Liver (tissue), 9 donors: Measurements from ENCODE around the gene NXPH4. TPM values are rescaled to one million over a fixed set of nuclear protein-coding genes. Genes with fewer than 3 reads are reported as not detected.

ENCODE experiments used
- DNase-seq: peaks from one replicate; pipeline ENCODE4 v3.0.0-alpha.2; 2017; ENCODE audit warnings: low spot score
- H3K27ac ChIP-seq, 2 donors: one replicate each; pipeline ENCODE4 v1.7.0; 2013; ENCODE audit warnings: inconsistent platforms in 2 of 2, low read length in 2 of 2, control low read depth in 1 of 2, low read depth in 1 of 2, mild to moderate bottlenecking in 1 of 2
- H3K27me3 ChIP-seq, 4 donors: one replicate each; pipeline versions ENCODE4 v1.6.1 to v1.7.0; 2013; ENCODE audit warnings: low read length in 3 of 4, inconsistent platforms in 1 of 4, mild to moderate bottlenecking in 1 of 4, moderate library complexity in 1 of 4; ENCODE audit not compliant: control insufficient read depth in 4 of 4, insufficient read depth in 4 of 4
- H3K36me3 ChIP-seq, 4 donors: one replicate each; pipeline versions ENCODE4 v1.6.1 to v1.7.0; 2013; ENCODE audit warnings: low read length in 3 of 4, mild to moderate bottlenecking in 3 of 4, low read depth in 1 of 4, moderate library complexity in 1 of 4; ENCODE audit not compliant: control insufficient read depth in 4 of 4, insufficient read depth in 3 of 4
- H3K4me1 ChIP-seq, 4 donors: one replicate each; pipeline versions ENCODE4 v1.6.1 to v1.7.0; 2013; ENCODE audit warnings: low read length in 3 of 4, mild to moderate bottlenecking in 3 of 4, moderate library complexity in 1 of 4; ENCODE audit not compliant: control insufficient read depth in 4 of 4, insufficient read depth in 4 of 4
- H3K4me3 ChIP-seq, 3 donors: one replicate each; pipeline versions ENCODE4 v1.6.1 to v1.7.0; 2013; ENCODE audit warnings: low read length in 3 of 3, control low read depth in 1 of 3, low read depth in 1 of 3, mild to moderate bottlenecking in 1 of 3
- H3K9ac ChIP-seq, 2 donors: one replicate each; pipeline ENCODE4 v1.7.0; 2013; ENCODE audit warnings: low read length in 2 of 2, mild to moderate bottlenecking in 2 of 2, moderate library complexity in 2 of 2, control low read depth in 1 of 2, low read depth in 1 of 2
- H3K9me3 ChIP-seq, 4 donors: one replicate each; pipeline versions ENCODE4 v1.6.1 to v1.7.0; 2013; ENCODE audit warnings: low read length in 3 of 4; ENCODE audit not compliant: control insufficient read depth in 4 of 4
- CTCF ChIP-seq: fragments of 150-350 bp; IDR thresholded peaks from 2 replicates; pipeline ENCODE4 v1.5.1; 2017; ENCODE audit warnings: improper control_type of control experiment, low read depth, low read length; ENCODE audit not compliant: missing input control
- EGR1 ChIP-seq, 2 donors: IDR thresholded peaks; 2 replicates each; pipeline ENCODE4 v1.6.1; 2016 to 2018; ENCODE audit warnings: antibody characterized with exemption in 2 of 2, low read depth in 2 of 2
- FOXA2 ChIP-seq: IDR thresholded peaks from 2 replicates; pipeline ENCODE4 v1.6.1; 2016; ENCODE audit warnings: antibody characterized with exemption
- GABPA ChIP-seq, 2 donors: IDR thresholded peaks in 1 of 2; conservative IDR thresholded peaks in 1 of 2; 2 replicates each; pipeline ENCODE4 v1.6.1; 2016; ENCODE audit warnings: antibody characterized with exemption in 2 of 2, mild to moderate bottlenecking in 1 of 2, moderate library complexity in 1 of 2
- HNF4A ChIP-seq, 2 donors: conservative IDR thresholded peaks; 2 replicates each; pipeline ENCODE4 v1.6.1; 2016; ENCODE audit warnings: antibody characterized with exemption in 2 of 2, mild to moderate bottlenecking in 2 of 2
- JUND ChIP-seq, 2 donors: IDR thresholded peaks; 2 replicates each; pipeline ENCODE4 v1.6.1; 2016; ENCODE audit warnings: antibody characterized with exemption in 2 of 2
- MAX ChIP-seq: IDR thresholded peaks from 2 replicates; pipeline ENCODE4 v1.6.1; 2016; ENCODE audit warnings: antibody characterized with exemption
- NR2F2 ChIP-seq: IDR thresholded peaks from 2 replicates; pipeline ENCODE4 v1.6.1; 2016; ENCODE audit warnings: antibody characterized with exemption
- RXRA ChIP-seq, 2 donors: IDR thresholded peaks; 2 replicates each; pipeline ENCODE4 v1.6.1; 2017 to 2018; ENCODE audit warnings: antibody characterized with exemption in 2 of 2, mild to moderate bottlenecking in 1 of 2
- TAF1 ChIP-seq: conservative IDR thresholded peaks from 2 replicates; pipeline ENCODE4 v1.6.1; 2016; ENCODE audit warnings: antibody characterized with exemption, mild to moderate bottlenecking
- YY1 ChIP-seq: IDR thresholded peaks from 2 replicates; pipeline ENCODE4 v1.6.1; 2016; ENCODE audit warnings: antibody characterized with exemption, mild to moderate bottlenecking
- ZBTB33 ChIP-seq: IDR thresholded peaks from 2 replicates; pipeline ENCODE4 v1.6.1; 2016; ENCODE audit warnings: antibody characterized with exemption
- WGBS: extraction: QIAGEN DNeasy Blood & Tissue Kit; methylation state at CpG from one replicate; pipeline ENCODE4 v1.1.7; 2013; 5-methylcytosine and 5-hydroxymethylcytosine counted together
- polyA plus RNA-seq, 2 donors: library from polyadenylated mRNA; stranded (reverse) in 1 of 2; unstranded in 1 of 2; fragments of 200-250 nt in 1 of 2; fragments of >200 nt in 1 of 2; fragmentation: Nextera tagmentation in 1 of 2; extraction: Ambion mirVana in 1 of 2; gene quantifications; one replicate each; pipeline versions ENCODE4 v1.2.1 to v1.2.3, GENCODE V29; 2013 to 2015
- total RNA-seq, 2 donors: library from RNA; depleted of rRNA; stranded (reverse); fragments of >200 nt; gene quantifications; one replicate each; pipeline ENCODE4 v1.2.3, GENCODE V29; 2014
- TF ChIP-seq, protein P1 (sequence below): IDR thresholded peaks from 2 replicates; pipeline ENCODE4 v1.6.1; 2016; ENCODE audit warnings: antibody characterized with exemption, mild to moderate bottlenecking
- TF ChIP-seq, protein P2 (sequence below): IDR thresholded peaks from 2 replicates; pipeline ENCODE4 v1.6.1; 2016; ENCODE audit warnings: antibody characterized with exemption
- donor health status: healthy.
- donor health status: healthy.
- donor health status: healthy.
- donor health status: healthy.
- donor health status: healthy.

NXPH4 gene
- total and polyA plus RNA-seq, 4 donors, result 0.15 TPM; not detected in 3

GRCh38 chr12:57196439-57196838, 20.2 kb upstream of the NXPH4 start (continued):
- TF ChIP-seq CTCF (no peak), EGR1 (IDR thresholded peaks at IDR 0.05; ENCODE audit: low read depth in 2 of 2) (no peak), JUND (IDR thresholded peaks at IDR 0.05) (no peak)
- TF ChIP-seq, protein P1, sequence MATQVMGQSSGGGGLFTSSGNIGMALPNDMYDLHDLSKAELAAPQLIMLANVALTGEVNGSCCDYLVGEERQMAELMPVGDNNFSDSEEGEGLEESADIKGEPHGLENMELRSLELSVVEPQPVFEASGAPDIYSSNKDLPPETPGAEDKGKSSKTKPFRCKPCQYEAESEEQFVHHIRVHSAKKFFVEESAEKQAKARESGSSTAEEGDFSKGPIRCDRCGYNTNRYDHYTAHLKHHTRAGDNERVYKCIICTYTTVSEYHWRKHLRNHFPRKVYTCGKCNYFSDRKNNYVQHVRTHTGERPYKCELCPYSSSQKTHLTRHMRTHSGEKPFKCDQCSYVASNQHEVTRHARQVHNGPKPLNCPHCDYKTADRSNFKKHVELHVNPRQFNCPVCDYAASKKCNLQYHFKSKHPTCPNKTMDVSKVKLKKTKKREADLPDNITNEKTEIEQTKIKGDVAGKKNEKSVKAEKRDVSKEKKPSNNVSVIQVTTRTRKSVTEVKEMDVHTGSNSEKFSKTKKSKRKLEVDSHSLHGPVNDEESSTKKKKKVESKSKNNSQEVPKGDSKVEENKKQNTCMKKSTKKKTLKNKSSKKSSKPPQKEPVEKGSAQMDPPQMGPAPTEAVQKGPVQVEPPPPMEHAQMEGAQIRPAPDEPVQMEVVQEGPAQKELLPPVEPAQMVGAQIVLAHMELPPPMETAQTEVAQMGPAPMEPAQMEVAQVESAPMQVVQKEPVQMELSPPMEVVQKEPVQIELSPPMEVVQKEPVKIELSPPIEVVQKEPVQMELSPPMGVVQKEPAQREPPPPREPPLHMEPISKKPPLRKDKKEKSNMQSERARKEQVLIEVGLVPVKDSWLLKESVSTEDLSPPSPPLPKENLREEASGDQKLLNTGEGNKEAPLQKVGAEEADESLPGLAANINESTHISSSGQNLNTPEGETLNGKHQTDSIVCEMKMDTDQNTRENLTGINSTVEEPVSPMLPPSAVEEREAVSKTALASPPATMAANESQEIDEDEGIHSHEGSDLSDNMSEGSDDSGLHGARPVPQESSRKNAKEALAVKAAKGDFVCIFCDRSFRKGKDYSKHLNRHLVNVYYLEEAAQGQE, result no peak

GRCh38 chr12:57196956-57197355, 19.6 kb upstream of the NXPH4 start:
- Histone ChIP-seq H3K27me3 (no peaks in the 10 kb centered on the region), H3K9ac (no peak overlapping the region), H3K9me3 (no peaks in the 10 kb centered on the region), H3K27ac (no peak overlapping the region), H3K4me3 (no peak overlapping the region), H3K36me3 (peaks cover 55 to 99% (median 79%) of the 10 kb centered on the region in 4 donors), H3K4me1 (no peaks in the 10 kb centered on the region)
- 91% methylated on average over 22 of the region's 22 CpGs for WGBS
- no peak for DNase-seq
- no peak for TF ChIP-seq CTCF
- TF ChIP-seq NR2F2, result no peak
- no peak for TF ChIP-seq HNF4A (conservative IDR thresholded peaks at IDR 0.05)
- no peak for TF ChIP-seq FOXA2
- TF ChIP-seq, protein P1, result no peak
- no peak for TF ChIP-seq TAF1
- no peak for TF ChIP-seq RXRA (IDR thresholded peaks at IDR 0.05)
- no peak for TF ChIP-seq ZBTB33
- TF ChIP-seq EGR1 (IDR thresholded peaks at IDR 0.05; ENCODE audit: low read depth in 2 of 2), result no peak
- TF ChIP-seq, protein P2, sequence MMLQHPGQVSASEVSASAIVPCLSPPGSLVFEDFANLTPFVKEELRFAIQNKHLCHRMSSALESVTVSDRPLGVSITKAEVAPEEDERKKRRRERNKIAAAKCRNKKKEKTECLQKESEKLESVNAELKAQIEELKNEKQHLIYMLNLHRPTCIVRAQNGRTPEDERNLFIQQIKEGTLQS, result no peak
- no peak for TF ChIP-seq YY1
- no peak for TF ChIP-seq JUND (IDR thresholded peaks at IDR 0.05)
- TF ChIP-seq GABPA (IDR thresholded peaks at IDR 0.05 in 1 of 2, conservative IDR thresholded peaks at IDR 0.05 in 1 of 2), result no peak
- no peak for TF ChIP-seq MAX
